ENCODE measurements around the gene GBE1.

Gene GBE1

GRCh38 chr3:81468391-81468790 is 293.1 kb downstream of the GBE1 start:
- DNase-seq (ENCODE audit: low spot score), result no peak

DNA sequence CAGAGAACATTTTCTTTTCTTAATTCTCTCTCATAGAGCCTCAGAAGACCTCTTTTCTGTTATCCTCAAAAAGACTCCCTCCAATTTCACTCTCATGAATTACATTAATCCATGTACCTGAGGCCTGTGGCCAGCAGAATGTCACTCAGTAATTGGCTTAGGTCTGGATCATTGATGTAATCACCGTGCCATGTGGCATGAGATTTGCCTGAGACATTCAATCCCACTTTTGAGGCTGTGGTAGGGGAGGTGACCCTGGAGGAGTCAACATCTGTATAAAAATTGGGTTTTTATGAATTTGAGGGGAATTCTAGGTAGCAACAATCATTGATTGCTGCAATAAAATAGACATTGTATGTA is 295.3 kb downstream of the GBE1 start:
- DNase-seq (ENCODE audit: low spot score), result no peak

- no peak for DNase-seq (ENCODE audit: low spot score)
These were observed 295.8 kb downstream of the GBE1 start for GRCh38 chr3:81465510-81466200.

GRCh38 chr3:81463781-81464180 is 297.7 kb downstream of the GBE1 start:
- no peak for DNase-seq (ENCODE audit: low spot score)

GRCh38 chr3:81462921-81463320 is 298.5 kb downstream of the GBE1 start:
- DNase-seq (ENCODE audit: low spot score), result no peak

DNA sequence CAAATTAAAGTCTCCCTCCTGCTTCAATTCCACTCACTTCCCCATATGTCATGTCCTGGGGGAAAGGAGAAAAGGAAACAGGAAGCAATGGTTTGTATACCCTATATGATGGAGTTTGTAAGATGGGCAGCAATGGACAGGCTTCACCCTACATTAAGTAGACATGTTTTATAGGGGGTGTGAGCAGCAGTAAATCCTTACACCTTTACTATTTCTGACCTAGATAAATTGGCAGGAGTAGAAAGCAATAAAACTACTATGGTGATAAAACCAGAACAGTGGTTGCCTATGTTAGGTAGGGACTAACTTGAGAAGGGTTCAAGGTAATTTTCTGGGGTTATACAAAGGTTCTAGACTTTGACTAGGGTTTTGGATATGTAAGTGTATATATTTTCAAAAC is 301.7 kb downstream of the GBE1 start:
- DNase-seq (ENCODE audit: low spot score), result no peak

- no peak for DNase-seq (ENCODE audit: low spot score)
These were observed 309.0 kb downstream of the GBE1 start for GRCh38 chr3:81452418-81452817.

- no peak for DNase-seq (ENCODE audit: low spot score)
These were observed 309.8 kb downstream of the GBE1 start for GRCh38 chr3:81451611-81452010.

DNA sequence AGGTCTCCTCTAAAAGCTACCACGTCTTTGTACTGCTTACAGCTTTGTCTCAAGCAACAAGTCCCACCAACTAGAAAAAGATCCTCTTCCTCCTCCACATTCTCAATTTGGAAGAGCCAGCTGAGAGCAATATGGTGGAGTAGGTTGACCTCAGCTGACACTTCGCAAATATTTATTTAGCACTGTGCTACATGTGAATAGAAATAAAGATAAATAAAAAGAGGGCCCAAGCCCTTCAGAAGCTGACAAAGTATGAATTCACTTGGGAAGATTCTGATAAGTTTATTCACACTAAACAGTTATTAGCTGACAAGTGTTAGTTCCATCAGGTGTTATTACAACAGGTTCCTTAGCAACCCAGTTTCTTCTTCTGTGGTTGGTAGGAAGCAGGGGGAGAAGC is 310.3 kb downstream of the GBE1 start:
- no peak for DNase-seq (ENCODE audit: low spot score)

DNA sequence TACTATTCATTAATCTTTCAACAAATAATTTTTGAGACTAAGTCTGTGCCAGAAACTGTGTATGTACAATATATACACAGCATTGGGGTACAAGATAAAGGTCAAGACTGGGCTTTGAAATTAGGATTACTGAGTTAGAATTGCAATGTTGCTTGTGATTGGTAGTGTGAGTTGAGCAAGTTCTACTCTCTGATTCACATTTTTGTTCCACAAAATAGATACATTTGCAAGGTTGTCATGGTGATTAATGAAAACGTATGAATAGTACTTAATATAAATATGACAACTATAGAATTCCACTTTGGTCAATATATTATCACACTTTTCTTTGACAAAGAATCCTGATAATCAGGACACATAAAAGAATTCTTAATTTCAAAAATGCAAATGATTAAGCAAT is 314.6 kb downstream of the GBE1 start:
- no peak for DNase-seq (ENCODE audit: low spot score)

DNA sequence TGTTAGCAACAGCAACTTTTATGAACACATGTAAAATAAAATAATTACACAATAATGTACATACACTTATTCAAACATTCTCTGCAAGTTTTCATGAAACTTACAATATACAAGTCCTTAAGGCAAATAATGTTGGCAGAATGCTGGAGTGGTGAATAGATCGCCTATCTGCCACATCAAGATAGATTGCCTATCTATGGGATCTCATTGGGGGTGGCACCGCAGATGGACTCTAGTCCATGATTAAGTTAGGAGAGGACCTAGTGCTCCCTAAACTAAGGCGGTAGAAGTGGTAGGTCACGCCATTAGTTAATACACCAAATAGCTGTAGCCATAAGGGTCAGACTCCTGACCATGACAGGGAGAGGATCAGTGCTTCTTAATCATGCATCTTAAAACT is 315.7 kb downstream of the GBE1 start:
- DNase-seq (ENCODE audit: low spot score), result no peak

GRCh38 chr3:81444817-81445460 is 316.5 kb downstream of the GBE1 start:
- DNase-seq (ENCODE audit: low spot score), result no peak

DNA sequence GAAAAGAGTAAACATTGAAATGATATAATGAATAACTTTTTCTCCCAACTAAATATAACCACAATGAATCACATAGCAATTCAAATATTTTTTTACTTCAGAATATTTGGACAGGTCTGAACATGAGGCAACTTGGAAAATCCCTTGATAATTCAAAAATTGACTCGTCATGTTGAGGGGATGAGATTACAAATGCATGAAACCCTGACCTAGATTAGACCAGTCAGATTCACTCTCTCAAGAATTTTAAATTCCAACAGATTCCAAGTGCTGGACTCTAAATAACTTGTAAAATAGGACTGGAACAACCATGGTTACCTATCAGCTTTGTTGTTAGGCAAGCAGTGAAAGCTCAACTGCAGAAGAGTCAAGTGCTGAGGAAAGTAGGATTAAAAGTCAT is 317.5 kb downstream of the GBE1 start:
- DNase-seq (ENCODE audit: low spot score), result no peak

DNA sequence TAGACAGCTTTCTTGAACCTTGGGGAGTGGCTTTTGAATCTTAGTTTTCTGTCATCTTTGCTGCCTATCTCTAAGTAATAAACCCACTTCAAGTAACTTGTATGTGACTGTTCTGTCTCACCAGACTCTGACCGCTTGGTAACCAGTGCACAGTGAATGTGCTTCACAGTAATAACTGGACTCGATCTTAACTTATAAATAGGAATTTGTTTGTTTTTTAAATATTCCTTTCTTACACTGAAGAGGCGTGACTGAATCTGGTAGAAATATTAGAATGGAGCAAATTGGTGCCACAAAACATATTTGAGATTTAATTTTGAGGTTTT is 318.0 kb downstream of the GBE1 start:
- DNase-seq (ENCODE audit: low spot score), result no peak

DNA sequence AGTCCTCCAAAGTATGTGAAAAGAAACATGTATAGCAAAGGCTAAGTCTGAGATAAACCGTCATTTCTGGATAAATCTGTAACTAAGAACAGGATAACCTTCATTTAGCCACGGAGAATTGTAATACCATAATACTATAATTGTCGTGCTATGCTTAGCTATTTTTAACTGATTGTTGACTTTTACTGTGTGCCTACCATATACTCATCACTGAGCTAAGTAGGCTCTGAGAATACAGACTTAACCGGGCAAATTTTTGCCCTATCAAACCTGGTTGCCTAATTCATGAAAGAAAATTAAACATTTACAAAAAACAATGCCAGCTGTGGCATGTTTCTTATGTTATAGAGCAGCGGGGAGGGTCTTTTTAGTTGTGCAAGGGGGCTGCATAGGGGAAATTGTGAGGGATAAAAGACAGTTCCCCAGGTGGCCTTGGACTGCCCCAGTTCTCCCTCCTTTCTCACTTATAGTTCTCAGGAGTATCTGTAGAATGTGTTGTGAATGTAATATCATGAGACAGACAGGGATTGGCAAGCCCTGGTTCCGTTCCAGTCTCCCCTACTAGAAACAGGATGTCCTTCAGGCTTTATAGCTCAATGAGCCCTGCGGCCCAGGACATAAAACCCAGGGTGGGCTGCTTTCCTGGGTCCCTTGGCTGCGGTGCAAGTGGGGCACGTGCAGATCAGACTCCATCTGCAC is 318.5 kb downstream of the GBE1 start:
- DNase-seq (ENCODE audit: low spot score), result no peak

DNA sequence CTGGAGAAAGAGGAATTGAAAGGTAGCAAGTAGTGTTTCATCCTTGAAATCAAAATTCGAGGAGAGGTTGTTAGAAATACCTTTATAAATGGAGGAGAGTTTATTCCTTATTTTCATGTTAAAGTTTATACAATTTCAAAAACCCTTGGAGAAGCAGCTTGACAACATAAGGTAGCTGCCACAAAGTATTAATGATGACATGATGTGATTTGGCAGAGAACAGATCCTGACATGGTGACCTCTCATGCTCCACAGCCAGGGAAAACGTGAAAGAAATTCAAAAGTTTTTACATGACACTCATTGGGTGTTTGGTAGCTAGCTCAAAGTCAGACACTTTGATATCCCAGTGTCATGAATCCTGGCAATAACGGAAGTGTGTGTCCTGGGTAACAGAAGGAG is 320.8 kb downstream of the GBE1 start:
- DNase-seq (ENCODE audit: low spot score), result no peak

All from hematopoietic multipotent progenitor cell treated with erythropoietin and hydrocortisone succinate and interleukin-3 and kit ligand, for 15 days (in vitro differentiated cells).